ENCODE results near the gene LRRFIP2. TPM values are rescaled to one million over a fixed set of nuclear protein-coding genes. Genes with fewer than 3 reads are reported as not detected.
A peak's percentile ranks its signal among the peaks of the same experiment; 100 is the strongest.

The LRRFIP2 gene
- total and polyA plus RNA-seq, 9 donors = 35.5 to 81.1 (median 48.3) TPM

DNA sequence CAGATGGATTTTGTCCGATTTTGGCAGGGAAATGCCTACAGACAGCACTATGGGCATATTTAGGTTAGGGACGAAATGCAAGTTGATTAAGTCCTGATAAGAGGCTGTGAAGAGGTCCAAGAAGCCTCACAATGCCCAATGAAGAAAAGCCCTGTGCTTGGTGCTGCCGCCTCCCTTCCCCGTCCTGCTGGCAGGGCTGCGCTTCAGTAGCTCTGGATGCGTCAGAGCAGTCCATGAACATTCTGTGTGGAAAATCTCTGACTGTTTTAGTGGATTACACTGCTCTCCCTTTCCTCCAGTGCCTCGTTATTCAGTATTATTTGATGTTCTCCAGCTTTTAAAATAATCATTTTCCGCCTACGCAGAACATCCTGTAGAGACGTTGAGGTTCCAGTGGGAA is 141.4 kb downstream of the LRRFIP2 start:
- WGBS, 3 donors = 14 to 32% (median 31%) methylated on average over 10 of the region's 10 CpGs
- Histone ChIP-seq H3K36me3 (no peaks in the 10 kb centered on the region), H3K9me3 (no peaks in the 10 kb centered on the region), H3K4me3 (no peak overlapping the region), H3K27me3 (no peaks in the 10 kb centered on the region), H3K27ac (peak overlapping the region in 1 of 2 donors; percentile 26), H3K4me1 (ENCODE audit: insufficient read depth) (peaks cover 9% of the 10 kb centered on the region)
- intact Hi-C loops (cut with DNase I) = no loop called here
- DNase-seq = peak; percentile 33 to 70 (median 46)
- TF ChIP-seq EP300 (IDR thresholded peaks at IDR 0.05) = no peak
- TF ChIP-seq, protein P1, sequence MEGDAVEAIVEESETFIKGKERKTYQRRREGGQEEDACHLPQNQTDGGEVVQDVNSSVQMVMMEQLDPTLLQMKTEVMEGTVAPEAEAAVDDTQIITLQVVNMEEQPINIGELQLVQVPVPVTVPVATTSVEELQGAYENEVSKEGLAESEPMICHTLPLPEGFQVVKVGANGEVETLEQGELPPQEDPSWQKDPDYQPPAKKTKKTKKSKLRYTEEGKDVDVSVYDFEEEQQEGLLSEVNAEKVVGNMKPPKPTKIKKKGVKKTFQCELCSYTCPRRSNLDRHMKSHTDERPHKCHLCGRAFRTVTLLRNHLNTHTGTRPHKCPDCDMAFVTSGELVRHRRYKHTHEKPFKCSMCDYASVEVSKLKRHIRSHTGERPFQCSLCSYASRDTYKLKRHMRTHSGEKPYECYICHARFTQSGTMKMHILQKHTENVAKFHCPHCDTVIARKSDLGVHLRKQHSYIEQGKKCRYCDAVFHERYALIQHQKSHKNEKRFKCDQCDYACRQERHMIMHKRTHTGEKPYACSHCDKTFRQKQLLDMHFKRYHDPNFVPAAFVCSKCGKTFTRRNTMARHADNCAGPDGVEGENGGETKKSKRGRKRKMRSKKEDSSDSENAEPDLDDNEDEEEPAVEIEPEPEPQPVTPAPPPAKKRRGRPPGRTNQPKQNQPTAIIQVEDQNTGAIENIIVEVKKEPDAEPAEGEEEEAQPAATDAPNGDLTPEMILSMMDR (IDR thresholded peaks at IDR 0.05) = no peak
- no peak for TF ChIP-seq POLR2A (IDR thresholded peaks at IDR 0.05)

DNA sequence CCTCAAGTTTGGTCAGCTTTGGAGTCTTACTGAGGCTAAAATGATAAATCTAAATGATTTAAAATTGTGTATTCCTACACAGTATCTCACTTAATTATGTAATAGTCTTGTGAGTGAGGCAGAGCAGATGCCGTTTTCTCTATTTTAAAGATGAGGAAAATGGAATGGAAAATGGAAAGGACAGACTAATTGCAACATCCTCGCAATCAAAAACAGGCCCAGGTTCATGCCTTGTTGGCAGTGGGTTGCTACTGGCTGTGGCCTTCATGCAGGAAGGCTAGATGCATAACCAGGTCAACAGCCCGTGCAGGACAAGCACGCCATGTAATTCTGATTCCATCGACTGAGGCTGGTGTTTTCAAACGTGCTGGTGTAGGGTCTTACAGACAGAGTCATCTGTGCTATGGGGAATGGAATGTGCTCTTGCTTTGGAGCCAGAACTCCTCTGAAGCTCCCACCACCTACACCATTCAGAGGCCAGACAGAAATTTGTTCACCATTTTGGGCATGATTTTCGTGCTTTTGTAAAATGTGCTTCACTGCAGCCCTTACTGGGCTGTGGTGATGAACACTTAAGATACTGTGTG is 143.2 kb downstream of the LRRFIP2 start:
- no peak for TF ChIP-seq POLR2A (IDR thresholded peaks at IDR 0.05)
- TF ChIP-seq, protein P1 (IDR thresholded peaks at IDR 0.05) = no peak
- TF ChIP-seq EP300 (IDR thresholded peaks at IDR 0.05) = no peak
- WGBS, 3 donors = 32 to 46% (median 34%) methylated on average over 7 of the region's 7 CpGs
- Histone ChIP-seq H3K9me3 (no peaks in the 10 kb centered on the region), H3K36me3 (no peaks in the 10 kb centered on the region), H3K27ac (no peak overlapping the region), H3K27me3 (no peaks in the 10 kb centered on the region), H3K4me1 (ENCODE audit: insufficient read depth) (peaks cover 9% of the 10 kb centered on the region), H3K4me3 (no peak overlapping the region)
- DNase-seq = peak in 1 of 5 donors; percentile 34
- intact Hi-C loops (cut with DNase I) = no loop called here

DNA sequence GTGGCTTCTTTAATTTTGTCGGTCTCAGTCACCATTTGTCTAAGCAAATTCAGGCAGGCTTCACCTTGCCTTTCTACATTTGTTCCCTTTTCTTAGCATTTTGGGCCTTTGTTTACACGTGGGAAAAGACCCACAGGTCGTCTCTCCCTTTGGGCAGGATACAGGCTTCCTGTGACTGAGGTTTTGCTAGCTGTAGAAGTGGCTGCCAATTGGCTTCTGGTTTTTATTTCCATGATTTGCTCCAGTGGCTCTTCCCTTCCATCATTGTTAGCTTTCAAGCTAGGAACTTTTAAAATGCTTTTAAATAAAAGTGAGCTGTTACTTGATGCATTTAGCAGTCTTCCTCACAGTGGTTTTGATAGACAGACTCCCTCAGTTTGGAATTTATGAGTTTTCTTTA is 143.8 kb downstream of the LRRFIP2 start:
- Histone ChIP-seq H3K4me1 (ENCODE audit: insufficient read depth) (peaks cover 9% of the 10 kb centered on the region), H3K4me3 (no peak overlapping the region), H3K9me3 (no peaks in the 10 kb centered on the region), H3K36me3 (no peaks in the 10 kb centered on the region), H3K27ac (no peak overlapping the region), H3K27me3 (no peaks in the 10 kb centered on the region)
- WGBS, 3 donors = 40 to 50% (median 45%) methylated on average over 3 of the region's 3 CpGs
- intact Hi-C loops (cut with DNase I) = no loop called here
- TF ChIP-seq, protein P1 (IDR thresholded peaks at IDR 0.05) = no peak
- TF ChIP-seq POLR2A (IDR thresholded peaks at IDR 0.05) (no peak), EP300 (IDR thresholded peaks at IDR 0.05) (no peak)
- no peak for DNase-seq

DNA sequence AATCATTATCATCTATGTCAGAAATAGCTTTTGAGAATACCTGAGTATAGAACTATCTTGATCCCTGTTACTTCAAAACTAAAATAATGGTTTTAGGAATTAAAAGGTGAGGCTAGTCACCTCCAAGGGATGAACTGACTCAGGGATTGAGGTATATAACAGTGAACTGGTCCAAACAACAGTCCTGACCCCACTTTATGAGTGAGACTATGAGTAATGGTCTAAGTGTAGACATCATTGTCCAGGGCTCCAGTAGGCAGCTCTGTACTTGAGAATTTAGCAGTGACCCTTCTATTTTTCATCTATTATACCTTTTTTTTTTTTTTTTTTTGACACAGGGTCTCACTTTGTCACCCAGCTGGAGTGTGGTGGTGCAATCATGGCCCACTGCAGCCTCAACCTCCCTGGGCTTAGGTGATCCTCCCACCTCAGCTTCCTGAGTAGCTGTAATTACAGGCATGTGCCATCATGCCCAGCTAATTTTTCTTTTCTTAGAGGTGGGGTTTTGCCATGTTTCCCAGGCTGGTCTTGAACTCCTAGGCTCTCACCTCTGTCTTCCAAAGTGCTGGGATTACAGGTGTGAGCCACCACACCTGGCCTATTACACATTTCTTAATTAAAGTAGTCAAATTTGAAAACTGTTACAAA is 144.7 kb downstream of the LRRFIP2 start:
- H3K27me3 ChIP-seq = no peaks in the 10 kb centered on the region
- H3K4me3 ChIP-seq = no peak overlapping the region
- no peaks in the 10 kb centered on the region for H3K36me3 ChIP-seq
- H3K4me1 ChIP-seq (ENCODE audit: insufficient read depth) = peaks cover 9% of the 10 kb centered on the region
- intact Hi-C loops (cut with DNase I) = loop anchor here in 1 of 4 donors (10.0 kb wide), 1 partner anchor 185 kb away; no protein-coding TSS in a partner anchor
- DNase-seq = no peak
- TF ChIP-seq POLR2A (IDR thresholded peaks at IDR 0.05) (no peak), EP300 (IDR thresholded peaks at IDR 0.05) (no peak)
- TF ChIP-seq, protein P1 (IDR thresholded peaks at IDR 0.05) = no peak
- H3K9me3 ChIP-seq = no peaks in the 10 kb centered on the region
- no peak overlapping the region for H3K27ac ChIP-seq

All from ovary (tissue), 9 donors.